ENCODE measurements around the gene MCCC1.

Gene MCCC1

GRCh38 chr3:182979674-182980191, 119.6 kb downstream of the MCCC1 start:
- no peak for DNase-seq

GRCh38 chr3:182979103-182979673, 120.1 kb downstream of the MCCC1 start:
- no peak for DNase-seq

- no peak for DNase-seq
Observed at GRCh38 chr3:182978387-182978786, 120.9 kb downstream of the MCCC1 start.

- no peak for DNase-seq
Observed at GRCh38 chr3:182973047-182973446, 126.2 kb downstream of the MCCC1 start.

GRCh38 chr3:182972387-182972786, 126.9 kb downstream of the MCCC1 start:
- no peak for DNase-seq

GRCh38 chr3:182971637-182972036, 127.7 kb downstream of the MCCC1 start:
- no peak for DNase-seq

- no peak for DNase-seq
Observed at GRCh38 chr3:182970811-182971418, 128.4 kb downstream of the MCCC1 start.

GRCh38 chr3:182969853-182970252, 129.4 kb downstream of the MCCC1 start:
- no peak for DNase-seq

- DNase-seq: no peak
Observed at GRCh38 chr3:182969277-182969676, 130.0 kb downstream of the MCCC1 start.

GRCh38 chr3:182967218-182968204, 131.8 kb downstream of the MCCC1 start:
- no peak for DNase-seq

- DNase-seq: no peak
Observed at GRCh38 chr3:182965861-182966366, 133.4 kb downstream of the MCCC1 start.

Data from NCI-H1092 (cell line).